Vagina (tissue), 2 donors: Measurements from ENCODE around the gene LDLRAD3. TPM values are rescaled to one million over a fixed set of nuclear protein-coding genes. Genes with fewer than 3 reads are reported as not detected.

Experiments used
- DNase-seq, 2 donors: peaks; one replicate each; pipeline ENCODE4 v3.0.0-alpha.2; 2017; ENCODE audit errors: extremely low spot score in 2 of 2
- H3K27ac ChIP-seq: fragments of 200-600 bp; sonication (generic); one replicate; pipeline ENCODE4 v1.5.1; 2019
- H3K27me3 ChIP-seq: fragments of 200-600 bp; sonication (generic); one replicate; pipeline ENCODE4 v1.5.1; 2019
- H3K36me3 ChIP-seq, 2 donors: fragments of 200-600 bp; sonication (generic); one replicate each; pipeline ENCODE4 v1.5.1; 2017 to 2019
- H3K4me1 ChIP-seq: fragments of 200-600 bp; sonication (generic); one replicate; pipeline ENCODE4 v1.5.1; 2019
- H3K4me3 ChIP-seq, 2 donors: fragments of 200-600 bp; sonication (generic); 1 replicate in 1 of 2; 2 replicates in 1 of 2; pipeline ENCODE4 v1.5.1; 2016 to 2019
- H3K9me3 ChIP-seq: fragments of 200-600 bp; sonication (generic); one replicate; pipeline ENCODE4 v1.5.1; 2019
- POLR2A ChIP-seq, 2 donors: fragments of 450-650 bp; IDR thresholded peaks; one replicate each; pipeline ENCODE4 v1.6.1; 2017; ENCODE audit warnings: antibody characterized with exemption in 2 of 2, mild to moderate bottlenecking in 2 of 2, moderate library complexity in 2 of 2
- POLR2AphosphoS5 ChIP-seq, 2 donors: sonication (generic); formaldehyde crosslinking; IDR thresholded peaks; one replicate each; pipeline ENCODE4 v1.9.0; 2017; ENCODE audit warnings: antibody characterized with exemption in 2 of 2, mild to moderate bottlenecking in 2 of 2, low read depth in 1 of 2; ENCODE audit not compliant: insufficient read depth in 1 of 2
- intact Hi-C: fragments of 100-400 bp; cut with DNase I; formaldehyde crosslinking; loops from one replicate; pipeline ENCODE4 v1.15.1; 2023
- microRNA-seq: library from miRNA; unstranded; fragments of <30 nt; microRNA quantifications from one replicate; pipeline ENCODE4, GENCODE V29; 2017; ENCODE audit warnings: borderline number of aligned reads, borderline replicate concordance
- small RNA-seq: library from RNA; depleted of rRNA; stranded (forward); fragments of <200 nt; gene quantifications from one replicate; pipeline ENCODE3, GENCODE V24; 2016
- total RNA-seq: library from RNA; depleted of rRNA; stranded (reverse); fragments of >200 nt; gene quantifications from one replicate; pipeline ENCODE4 v1.2.3, GENCODE V29; 2016
- TF ChIP-seq, protein P1 (sequence below), 3 experiments: fragments of 450-650 bp in 2 of 3; fragments of 200-600 bp in 1 of 3; sonication (generic) in 1 of 3; IDR thresholded peaks; one replicate each; pipeline ENCODE4 v1.5.1; 2017 to 2019; ENCODE audit warnings: antibody characterized with exemption in 3 of 3, mild to moderate bottlenecking in 2 of 3, moderate library complexity in 2 of 3

Gene LDLRAD3
- total RNA-seq, 1 donor from 2014 or later = 34.4 TPM

DNA sequence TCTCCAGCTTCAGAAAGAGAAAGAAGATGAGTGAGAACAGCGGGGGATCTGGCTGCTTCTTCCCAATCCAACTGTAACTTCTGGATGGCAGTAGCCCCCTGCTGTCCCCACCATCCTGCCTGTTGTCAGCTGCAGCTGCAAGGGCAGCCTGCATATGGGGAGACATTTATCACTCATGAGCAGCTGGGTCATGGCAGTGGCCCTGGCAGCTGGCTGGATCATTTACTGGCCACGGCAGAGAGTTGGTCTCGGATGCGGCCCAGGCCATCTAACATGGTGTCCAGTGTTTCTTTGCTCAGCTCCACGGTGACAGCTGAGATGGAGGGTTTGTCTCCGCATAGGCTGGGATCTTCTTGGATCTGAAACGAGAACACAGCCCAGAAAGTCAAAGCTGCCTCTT is 330.6 kb downstream of the LDLRAD3 start:
- Histone ChIP-seq H3K9me3 (no peaks in the 10 kb centered on the region), H3K36me3 (peaks cover 0 to 56% of the 10 kb centered on the region in 2 donors), H3K27ac (no peak overlapping the region), H3K4me1 (no peaks in the 10 kb centered on the region), H3K4me3 (no peak overlapping the region), H3K27me3 (no peaks in the 10 kb centered on the region)
- TF ChIP-seq POLR2A (IDR thresholded peaks at IDR 0.05) = no peak
- TF ChIP-seq, protein P1, sequence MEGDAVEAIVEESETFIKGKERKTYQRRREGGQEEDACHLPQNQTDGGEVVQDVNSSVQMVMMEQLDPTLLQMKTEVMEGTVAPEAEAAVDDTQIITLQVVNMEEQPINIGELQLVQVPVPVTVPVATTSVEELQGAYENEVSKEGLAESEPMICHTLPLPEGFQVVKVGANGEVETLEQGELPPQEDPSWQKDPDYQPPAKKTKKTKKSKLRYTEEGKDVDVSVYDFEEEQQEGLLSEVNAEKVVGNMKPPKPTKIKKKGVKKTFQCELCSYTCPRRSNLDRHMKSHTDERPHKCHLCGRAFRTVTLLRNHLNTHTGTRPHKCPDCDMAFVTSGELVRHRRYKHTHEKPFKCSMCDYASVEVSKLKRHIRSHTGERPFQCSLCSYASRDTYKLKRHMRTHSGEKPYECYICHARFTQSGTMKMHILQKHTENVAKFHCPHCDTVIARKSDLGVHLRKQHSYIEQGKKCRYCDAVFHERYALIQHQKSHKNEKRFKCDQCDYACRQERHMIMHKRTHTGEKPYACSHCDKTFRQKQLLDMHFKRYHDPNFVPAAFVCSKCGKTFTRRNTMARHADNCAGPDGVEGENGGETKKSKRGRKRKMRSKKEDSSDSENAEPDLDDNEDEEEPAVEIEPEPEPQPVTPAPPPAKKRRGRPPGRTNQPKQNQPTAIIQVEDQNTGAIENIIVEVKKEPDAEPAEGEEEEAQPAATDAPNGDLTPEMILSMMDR (IDR thresholded peaks at IDR 0.05) = no peak
- TF ChIP-seq POLR2AphosphoS5 (IDR thresholded peaks at IDR 0.05; ENCODE audit: insufficient read depth in 1 of 2, low read depth in 1 of 2) = no peak
- intact Hi-C loops = no loop called here
- DNase-seq = no peak

DNA sequence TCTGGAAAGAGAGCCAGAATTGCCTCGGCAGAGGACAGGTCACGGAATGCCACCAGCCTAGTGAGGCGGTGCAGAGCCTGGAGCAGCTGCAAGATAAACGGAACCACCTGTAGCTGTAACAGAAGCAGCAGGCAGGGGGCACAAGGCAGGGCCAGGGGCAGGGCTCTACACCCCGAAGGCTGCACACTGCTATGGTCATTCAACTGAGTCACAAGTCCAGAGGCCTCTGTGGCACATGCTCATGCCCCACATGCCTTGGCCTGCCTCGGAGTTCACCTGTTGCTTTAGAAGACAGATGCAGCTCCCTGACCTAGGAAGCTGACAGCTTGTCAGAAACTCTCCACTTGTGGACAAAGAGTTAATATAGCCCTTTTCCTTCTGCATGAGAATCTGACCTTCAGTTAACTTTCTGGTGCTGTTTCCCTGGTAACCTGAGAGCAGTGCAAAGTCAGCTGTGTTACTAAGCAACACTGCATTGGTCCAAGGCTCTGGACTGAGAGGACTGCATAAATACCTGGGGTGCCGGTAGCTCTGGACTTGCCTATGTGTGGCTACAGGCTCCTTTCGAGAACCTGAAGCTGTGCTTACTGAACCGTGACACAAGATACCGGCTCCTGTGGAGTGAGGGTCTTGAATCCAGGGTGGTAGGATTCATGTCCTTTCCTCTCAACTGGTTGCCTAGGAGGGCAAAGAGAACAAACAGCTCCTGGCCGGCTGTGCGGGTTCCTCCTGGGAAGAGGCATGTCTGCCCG is 334.8 kb downstream of the LDLRAD3 start:
- intact Hi-C loops = no loop called here

DNA sequence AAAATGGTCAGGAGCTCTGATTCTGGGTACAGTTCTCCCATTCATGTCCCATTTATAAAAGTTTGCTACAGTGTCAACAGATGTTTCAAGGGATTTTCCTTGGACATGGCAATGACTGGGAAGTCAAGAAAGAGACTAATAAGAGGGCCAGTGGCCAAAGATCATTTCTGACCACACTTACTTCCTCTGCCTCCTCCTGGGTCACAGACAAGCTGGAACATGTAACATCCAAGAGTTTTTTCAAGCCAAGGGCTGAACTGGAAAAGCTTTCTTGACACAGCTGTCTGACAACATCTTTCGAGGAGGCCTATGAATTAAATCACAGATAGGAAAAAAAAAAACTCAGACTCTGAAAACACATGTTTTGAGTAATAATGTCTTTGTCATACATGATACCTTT is 336.7 kb downstream of the LDLRAD3 start:
- no peak overlapping the region for H3K4me3 ChIP-seq
- H3K36me3 ChIP-seq = peaks cover 0 to 12% of the 10 kb centered on the region in 2 donors
- no peaks in the 10 kb centered on the region for H3K4me1 ChIP-seq
- no peaks in the 10 kb centered on the region for H3K9me3 ChIP-seq
- DNase-seq = peak in 1 of 2 donors; percentile 8
- intact Hi-C loops = no loop called here
- no peaks in the 10 kb centered on the region for H3K27me3 ChIP-seq
- TF ChIP-seq POLR2AphosphoS5 (IDR thresholded peaks at IDR 0.05; ENCODE audit: insufficient read depth in 1 of 2, low read depth in 1 of 2) (no peak), POLR2A (IDR thresholded peaks at IDR 0.05) (no peak)
- TF ChIP-seq, protein P1 (IDR thresholded peaks at IDR 0.05) = no peak
- H3K27ac ChIP-seq = no peak overlapping the region

More for the DNA sequence above, 334.8 kb downstream of the LDLRAD3 start:
- H3K36me3 ChIP-seq = peaks cover 0 to 26% of the 10 kb centered on the region in 2 donors
- no peak overlapping the region for H3K27ac ChIP-seq
- H3K4me1 ChIP-seq = no peaks in the 10 kb centered on the region
- TF ChIP-seq, protein P1 (IDR thresholded peaks at IDR 0.05) = no peak
- no peak for TF ChIP-seq POLR2AphosphoS5 (IDR thresholded peaks at IDR 0.05; ENCODE audit: insufficient read depth in 1 of 2, low read depth in 1 of 2)
- no peak for TF ChIP-seq POLR2A (IDR thresholded peaks at IDR 0.05)
- no peaks in the 10 kb centered on the region for H3K27me3 ChIP-seq
- no peak overlapping the region for H3K4me3 ChIP-seq
- no peak for DNase-seq
- no peaks in the 10 kb centered on the region for H3K9me3 ChIP-seq

Small RNA genes lying within 50 kb of the gene (microRNA-seq; reads per million reads assigned to microRNA genes)
- gene MIR3973 = not detected

Small RNA genes lying within 50 kb of the gene (small RNA-seq; reads per million reads assigned to genes)
- not detected for gene MIR3973
